ENCODE results near the gene GSTM2. TPM values are rescaled to one million over a fixed set of nuclear protein-coding genes. Genes with fewer than 3 reads are reported as not detected.

Gene GSTM2
- total and polyA plus RNA-seq, 2 of the 4 experiments (the other 2 are of a cell fraction): 10.2 to 85.5 TPM

DNA sequence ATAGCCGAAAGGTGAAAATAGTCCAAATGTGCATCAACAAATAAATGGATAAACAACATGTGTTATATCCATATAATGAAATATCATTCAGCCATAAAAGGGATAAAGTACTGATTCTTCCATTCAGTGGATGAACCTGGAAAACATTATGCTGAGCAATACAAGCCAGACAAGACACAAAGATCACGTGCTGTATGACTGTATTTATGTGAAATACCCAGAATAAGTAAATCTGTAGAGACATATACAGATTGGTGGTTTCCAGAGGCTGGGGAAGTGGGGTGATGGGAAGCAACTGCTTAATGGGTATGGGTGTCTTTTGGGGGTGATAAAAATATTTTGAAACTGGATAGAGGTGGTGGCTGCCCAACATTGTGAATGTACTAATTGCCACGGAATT, 25.2 kb upstream of the GSTM2 start:
- no TSS peak for BruUV-seq (replicated peaks)
- POLR2A ChIA-PET (ENCODE audit: unreplicated experiment): no interaction called here
- in situ Hi-C loops (cut with MboI; ENCODE audit: low sequenced_read_pairs): loop anchor here (5.0 to 10.0 kb wide), 3 partner anchors 130 to 340 kb away; partner anchors contain the start of genes AHCYL1 and CSF1

More for the DNA sequence above, 25.2 kb upstream of the GSTM2 start:
- H3K27ac ChIP-seq (ENCODE audit: insufficient read depth, low read length): no peak overlapping the region
- no peak overlapping the region for H2BK15ac ChIP-seq (ENCODE audit: low read depth, low read length)
- peak; percentile 18; the same call in 1 of the 2 replicates for ATAC-seq (ENCODE audit: low read depth)
- DNase-seq: peak; percentile 68
- H4K5ac ChIP-seq (ENCODE audit: low read depth, low read length): no peak overlapping the region
- no peaks in the 10 kb centered on the region for H3K79me1 ChIP-seq (ENCODE audit: low read depth in 1 of 2, low read length in 2 of 2)
- intact Hi-C loops (cut with micrococcal nuclease) (loop anchor here (1.0 kb wide), 1 partner anchor 131 kb away; no protein-coding TSS in a partner anchor), dilution Hi-C loops (cut with HindIII; ENCODE audit: low sequenced_read_pairs, unreplicated experiment) (no loop called here)
- H2BK5ac ChIP-seq (ENCODE audit: low read depth, low read length, poor library complexity, severe bottlenecking): no peak overlapping the region
- no peaks in the 10 kb centered on the region for H4K20me1 ChIP-seq (ENCODE audit: insufficient read depth, low read length)
- no peak overlapping the region for H4K91ac ChIP-seq (ENCODE audit: insufficient read depth, low read depth, low read length)
- CTCF ChIA-PET: interaction anchor here (0.7 to 1.6 kb wide), 5 partner anchors 96 to 342 kb away, joined by 3 to 6 read pairs (median 3); partner anchors contain the start of gene AHCYL1
- no peak overlapping the region for H2BK120ac ChIP-seq (ENCODE audit: low read depth, low read length)
- H3K4me1 ChIP-seq (ENCODE audit: control insufficient read depth, insufficient read depth, low read length): peaks cover 11% of the 10 kb centered on the region
- no peaks in the 10 kb centered on the region for H3K36me3 ChIP-seq (ENCODE audit: control insufficient read depth, insufficient read depth, low read length)
- no peak overlapping the region for H3K4me3 ChIP-seq (ENCODE audit: insufficient read depth, low read depth, low read length)
- no peak overlapping the region for H2BK20ac ChIP-seq (ENCODE audit: low read depth, low read length)
- no peaks in the 10 kb centered on the region for H3K27me3 ChIP-seq (ENCODE audit: control insufficient read depth, insufficient read depth, low read length)
- H3K9me1 ChIP-seq (ENCODE audit: insufficient read depth, low read length): peaks cover 4% of the 10 kb centered on the region
- H4K8ac ChIP-seq (ENCODE audit: low read depth in 2 of 2, low read length in 2 of 2): no peak overlapping the region
- no peak overlapping the region for H3K4ac ChIP-seq (ENCODE audit: low read depth, low read length)
- no peak overlapping the region for H3K14ac ChIP-seq (replicated peaks; ENCODE audit: low read depth, low read length)
- H2AFZ ChIP-seq (replicated peaks; ENCODE audit: low read length, poor library complexity): no peak overlapping the region
- H2AK5ac ChIP-seq (ENCODE audit: low read depth, low read length): no peak overlapping the region
- no peak overlapping the region for H3K56ac ChIP-seq (ENCODE audit: extremely low read depth, insufficient read depth, low read length)
- H3K18ac ChIP-seq (ENCODE audit: low read depth, low read length): no peak overlapping the region
- no peak overlapping the region for H3K4me2 ChIP-seq (ENCODE audit: low read depth, low read length)
- no CpG with 5 or more reads among the region's 3 CpGs for WGBS, 2 experiments (ENCODE audit: extremely low coverage in 2 of 2, insufficient read length in 1 of 2)
- no peak overlapping the region for H3K23ac ChIP-seq (ENCODE audit: low read depth, low read length)
- TF ChIP-seq, protein P1, sequence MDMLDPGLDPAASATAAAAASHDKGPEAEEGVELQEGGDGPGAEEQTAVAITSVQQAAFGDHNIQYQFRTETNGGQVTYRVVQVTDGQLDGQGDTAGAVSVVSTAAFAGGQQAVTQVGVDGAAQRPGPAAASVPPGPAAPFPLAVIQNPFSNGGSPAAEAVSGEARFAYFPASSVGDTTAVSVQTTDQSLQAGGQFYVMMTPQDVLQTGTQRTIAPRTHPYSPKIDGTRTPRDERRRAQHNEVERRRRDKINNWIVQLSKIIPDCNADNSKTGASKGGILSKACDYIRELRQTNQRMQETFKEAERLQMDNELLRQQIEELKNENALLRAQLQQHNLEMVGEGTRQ (IDR thresholded peaks at IDR 0.05; ENCODE audit: low read depth, low read length): peak; percentile 87
- no peak for TF ChIP-seq CEBPB (IDR thresholded peaks at IDR 0.05; ENCODE audit: low read depth, low read length)
- TF ChIP-seq BHLHE40 (IDR thresholded peaks at IDR 0.05; ENCODE audit: low read depth, low read length): peak; percentile 57; the same call in 1 of the 2 replicates
- no peaks in the 10 kb centered on the region; the same call in 1 of the 2 replicates for H3K9me3 ChIP-seq (ENCODE audit: control insufficient read depth, insufficient read depth, low read length)
- no peak overlapping the region for H2AK9ac ChIP-seq (replicated peaks; ENCODE audit: low read depth, low read length, poor library complexity)
- no peak overlapping the region for H3K9ac ChIP-seq (ENCODE audit: low read depth, low read length)
